ENCODE measurements around the gene CFAP53. TPM values are rescaled to one million over a fixed set of nuclear protein-coding genes. Genes with fewer than 3 reads are reported as not detected.

Gene CFAP53
- total RNA-seq, 1 experiment from 2014 or later: 0.15 TPM

GRCh38 chr18:50287441-50288347 lies 21.4 kb upstream of the CFAP53 start, which contains the start of gene CXXC1:
Gene CXXC1, minus strand, starts transcription at chr18:50287692. Its CDS starts 103 bp downstream, at chr18:50287589.
- Histone ChIP-seq H2BK15ac (ENCODE audit: low read depth, low read length) (no peak within 1 kb of the TSS), H2BK120ac (ENCODE audit: low read depth, low read length, poor library complexity, severe bottlenecking) (no peak within 1 kb of the TSS), H3K79me1 (ENCODE audit: insufficient read depth, low read depth, low read length, poor library complexity, severe bottlenecking) (no peaks in the 10 kb centered on the region), H2AFZ (ENCODE audit: low read length) (peak within 1 kb of the TSS; percentile 88), H2AK5ac (ENCODE audit: insufficient read length, low read length) (no peak within 1 kb of the TSS), H3K79me2 (ENCODE audit: insufficient read depth, low read length) (no peaks in the 10 kb centered on the region), H4K5ac (ENCODE audit: insufficient read length, low read depth, low read length) (no peak within 1 kb of the TSS), H3K4ac (ENCODE audit: low read depth, low read length) (no peak within 1 kb of the TSS), H2BK20ac (ENCODE audit: low read depth, low read length, poor library complexity, severe bottlenecking) (no peak within 1 kb of the TSS), H3T11ph (ENCODE audit: low read length) (no peak within 1 kb of the TSS), H4K91ac (ENCODE audit: insufficient read length, low read depth, low read length) (no peak within 1 kb of the TSS), H3K27ac (ENCODE audit: insufficient read length, low read depth, low read length) (no peak within 1 kb of the TSS), H3K14ac (ENCODE audit: insufficient read depth, low read length) (0 out of 2 replicates have a peak within 1 kb of the TSS, but pooled peaks have one; percentile 3), H3K18ac (ENCODE audit: insufficient read length, low read depth, low read length) (no peak within 1 kb of the TSS), H3K23ac (ENCODE audit: insufficient read length, low read depth, low read length) (no peak within 1 kb of the TSS), H3K4me1 (ENCODE audit: insufficient read depth, low read length) (no peaks in the 10 kb centered on the region), H3K27me3 (ENCODE audit: insufficient read depth, low read length) (no peaks in the 10 kb centered on the region), H2BK5ac (ENCODE audit: insufficient read length, low read length) (no peak within 1 kb of the TSS), H4K8ac (replicated peaks; ENCODE audit: insufficient read length, low read depth, low read length) (no peak within 1 kb of the TSS), H4K20me1 (ENCODE audit: control insufficient read depth, insufficient read depth, insufficient read length) (no peaks in the 10 kb centered on the region), H3K9ac (ENCODE audit: extremely low read depth, insufficient read length, low read length) (peak within 1 kb of the TSS; percentile 61), H3K9me3 (ENCODE audit: control insufficient read depth, low read depth, low read length) (no peaks in the 10 kb centered on the region), H2BK12ac (ENCODE audit: insufficient read length, low read depth, low read length) (no peak within 1 kb of the TSS), H3K56ac (ENCODE audit: insufficient read length, low read depth, low read length) (no peak within 1 kb of the TSS), H3K4me2 (ENCODE audit: insufficient read depth, insufficient read length, low read length) (peak within 1 kb of the TSS; percentile 85), H3K23me2 (ENCODE audit: insufficient read length, low read depth, low read length, poor library complexity, severe bottlenecking) (peaks cover 10% of the 10 kb centered on the region)
- Mint-ChIP-seq H3K4me3 (peak within 1 kb of the TSS; percentile 99 to 100), H3K36me3 (ENCODE audit: insufficient read depth in 1 of 3, low read depth in 3 of 3) (peaks cover 35 to 38% (median 37%) of the 10 kb centered on the region in 3 experiments; a peak in 6 of 7 replicates), H3K4me1 (peaks cover 8 to 11% of the 10 kb centered on the region in 2 experiments), H3K27me3 (ENCODE audit: low read depth) (peaks cover 5% of the 10 kb centered on the region; the same call in 1 of the 2 replicates), H3K27ac (peak within 1 kb of the TSS; percentile 94 to 98 (median 96)), H3K9me3 (no peaks in the 10 kb centered on the region; a peak in 1 of 5 replicates)
- peak; percentile 59 for TF ChIP-seq CTCF (conservative IDR thresholded peaks at IDR 0.05)
- peak; percentile 99 for DNase-seq
- WGBS (ENCODE audit: extremely low coverage, insufficient read length, low lambda C conversion rate): no CpG with 5 or more reads among the region's 76 CpGs
